ENCODE data around the gene ATM.

GRCh38 chr11:108316061-108316460 is 93.2 kb downstream of the ATM start:
- TF ChIP-seq POLR2A (IDR thresholded peaks at IDR 0.05; ENCODE audit: low read depth, low read length) (no peak), POLR2AphosphoS5 (IDR thresholded peaks at IDR 0.05; ENCODE audit: low read depth, low read length) (no peak)

Measured in GM12892 (cell line).